Activated T-helper 17 cell treated with anti-CD3 and anti-CD28 coated beads, Interleukin-2, amount 50 U/mL, for 72 hours (primary cell): ENCODE data around the gene SPATA6L. TPM values are rescaled to one million over a fixed set of nuclear protein-coding genes. Genes with fewer than 3 reads are reported as not detected.

Experiments
- ATAC-seq: fragments of 150-1000 bp; cut with Tn5 transposase; replicated peaks from 2 replicates; pipeline ENCODE4 v1.10.0; 2021; ENCODE audit warnings: mild to moderate bottlenecking, moderate library complexity
- H3K27ac Mint-ChIP-seq: one replicate; pipeline ENCODE4 v1.8.0; 2022; ENCODE audit warnings: mixed read lengths
- H3K27me3 Mint-ChIP-seq: one replicate; pipeline ENCODE4 v1.8.0; 2022; ENCODE audit warnings: mixed read lengths
- H3K36me3 Mint-ChIP-seq: one replicate; pipeline ENCODE4 v1.8.0; 2022; ENCODE audit warnings: low read depth, mild to moderate bottlenecking, mixed read lengths
- H3K4me1 Mint-ChIP-seq: one replicate; pipeline ENCODE4 v1.8.0; 2022; ENCODE audit warnings: mixed read lengths
- H3K4me3 Mint-ChIP-seq: one replicate; pipeline ENCODE4 v1.8.0; 2022; ENCODE audit warnings: mild to moderate bottlenecking, mixed read lengths
- H3K9me3 Mint-ChIP-seq: one replicate; pipeline ENCODE4 v1.8.0; 2022; ENCODE audit warnings: mixed read lengths
- total RNA-seq, 2 donors: library from RNA; stranded (reverse); gene quantifications; one replicate each; pipeline ENCODE4 v1.2.3, GENCODE V29; 2022

SPATA6L gene
- total RNA-seq, 2 donors from 2014 or later: 0.84 to 1.6 TPM

DNA sequence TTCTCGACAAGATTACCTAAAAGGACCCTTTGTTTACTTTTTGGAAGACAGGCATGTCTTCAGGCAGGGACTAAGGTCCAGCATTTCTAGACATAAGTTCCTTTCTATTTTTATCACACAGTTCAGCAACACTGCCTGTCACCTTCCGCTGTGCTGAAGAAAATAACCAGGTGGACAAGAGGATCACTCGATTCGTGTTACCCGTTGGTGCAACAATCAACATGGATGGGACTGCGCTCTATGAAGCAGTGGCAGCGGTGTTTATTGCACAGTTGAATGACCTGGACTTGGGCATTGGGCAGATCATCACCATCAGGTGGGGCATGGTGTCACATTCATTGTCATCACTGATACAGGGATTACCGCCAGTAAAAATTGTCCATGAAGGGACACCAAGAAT is 89.8 kb downstream of the SPATA6L start:
- no peak overlapping the region for H3K27ac Mint-ChIP-seq
- no peaks in the 10 kb centered on the region for H3K4me1 Mint-ChIP-seq
- no peak for ATAC-seq
- no peaks in the 10 kb centered on the region for H3K27me3 Mint-ChIP-seq
- H3K9me3 Mint-ChIP-seq: no peaks in the 10 kb centered on the region
- H3K36me3 Mint-ChIP-seq: no peaks in the 10 kb centered on the region
- H3K4me3 Mint-ChIP-seq: no peak overlapping the region

DNA sequence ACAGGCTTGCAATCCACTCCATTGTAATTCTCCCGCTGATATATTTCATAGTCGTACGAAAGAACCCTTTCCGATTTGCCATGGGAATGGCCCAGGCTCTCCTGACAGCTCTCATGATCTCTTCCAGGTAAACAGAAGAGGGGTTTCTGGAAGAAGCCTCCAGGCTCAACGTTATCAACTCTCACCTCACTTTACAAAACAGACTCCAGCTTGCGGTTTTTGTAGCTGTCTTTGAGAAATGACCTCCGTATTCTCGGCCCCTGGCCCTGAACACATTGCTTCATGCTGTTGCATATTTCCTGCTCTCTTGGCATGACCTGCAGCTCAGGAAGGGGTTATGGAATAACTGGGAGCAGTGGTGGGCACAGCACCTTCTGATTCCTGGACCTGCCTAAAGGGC is 90.3 kb downstream of the SPATA6L start:
- Mint-ChIP-seq H3K9me3 (no peaks in the 10 kb centered on the region), H3K36me3 (no peaks in the 10 kb centered on the region), H3K27ac (no peak overlapping the region), H3K4me3 (no peak overlapping the region), H3K4me1 (no peaks in the 10 kb centered on the region), H3K27me3 (no peaks in the 10 kb centered on the region)
- ATAC-seq: no peak

DNA sequence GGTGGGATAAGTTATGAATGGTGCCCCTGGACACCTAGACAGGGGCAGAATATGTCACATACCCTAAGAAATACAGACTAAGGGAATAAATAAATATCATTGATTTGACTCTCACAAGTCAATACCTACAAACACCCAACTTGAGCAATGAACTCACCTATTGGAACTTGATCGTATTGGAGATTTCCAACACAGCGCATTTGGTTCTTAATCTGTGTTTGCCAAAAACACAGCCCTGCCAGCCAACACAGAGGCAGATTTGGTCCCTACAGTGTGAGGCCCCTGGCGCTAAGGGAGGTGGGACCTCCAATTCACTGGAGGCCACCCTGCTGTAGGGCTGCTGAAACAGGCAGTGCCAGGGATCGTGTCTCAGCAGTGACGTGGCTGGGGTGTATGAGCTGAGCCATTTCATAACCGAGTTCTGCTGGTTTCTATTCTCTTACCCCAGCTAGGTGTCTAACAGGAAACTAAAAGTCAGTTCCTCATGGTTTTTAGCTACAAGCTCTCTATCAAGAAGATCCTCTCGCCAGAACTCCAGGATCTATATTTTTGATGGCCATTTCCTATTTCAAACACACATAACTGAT is 91.5 kb downstream of the SPATA6L start:
- H3K9me3 Mint-ChIP-seq: no peaks in the 10 kb centered on the region
- no peak overlapping the region for H3K4me3 Mint-ChIP-seq
- ATAC-seq: peak; percentile 46
- H3K27ac Mint-ChIP-seq: no peak overlapping the region
- H3K27me3 Mint-ChIP-seq: no peaks in the 10 kb centered on the region
- no peaks in the 10 kb centered on the region for H3K4me1 Mint-ChIP-seq
- H3K36me3 Mint-ChIP-seq: no peaks in the 10 kb centered on the region

DNA sequence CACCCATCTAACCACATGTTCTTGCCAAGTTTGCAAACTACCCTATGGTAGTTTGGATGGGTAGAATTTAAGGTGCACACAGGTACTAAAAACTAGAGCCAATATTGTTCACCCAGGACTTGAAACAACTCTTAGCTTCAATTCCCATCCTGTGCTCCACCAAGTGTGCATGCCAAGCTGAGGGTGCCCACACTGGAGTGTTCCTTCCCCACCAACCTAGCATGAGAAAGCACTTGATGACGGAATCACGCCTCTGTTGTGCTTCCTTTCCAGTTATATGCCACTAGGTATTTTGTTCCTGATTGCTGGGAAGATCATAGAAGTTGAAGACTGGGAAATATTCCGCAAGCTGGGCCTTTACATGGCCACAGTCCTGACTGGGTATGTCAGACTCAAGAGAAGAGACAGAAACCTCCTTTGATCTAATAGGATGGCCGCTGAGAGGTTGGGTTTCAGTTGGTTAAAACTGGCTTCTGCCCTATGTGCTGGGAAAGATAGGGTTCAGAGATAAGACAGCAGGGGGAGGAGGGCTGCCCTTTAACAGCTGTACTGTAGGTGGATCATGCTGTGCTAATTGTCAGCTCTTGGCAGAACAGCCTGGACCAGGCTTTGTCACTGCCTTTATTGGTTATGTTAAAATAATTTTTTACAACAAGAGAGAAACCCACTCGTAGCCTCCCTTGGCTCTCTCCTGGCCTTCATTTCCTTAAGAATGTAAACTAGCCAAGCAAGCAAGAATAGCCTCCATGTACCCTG is 92.5 kb downstream of the SPATA6L start:
- Mint-ChIP-seq H3K4me3 (no peak overlapping the region), H3K36me3 (no peaks in the 10 kb centered on the region), H3K4me1 (no peaks in the 10 kb centered on the region), H3K27ac (no peak overlapping the region), H3K9me3 (no peaks in the 10 kb centered on the region), H3K27me3 (no peaks in the 10 kb centered on the region)
- ATAC-seq: no peak

DNA sequence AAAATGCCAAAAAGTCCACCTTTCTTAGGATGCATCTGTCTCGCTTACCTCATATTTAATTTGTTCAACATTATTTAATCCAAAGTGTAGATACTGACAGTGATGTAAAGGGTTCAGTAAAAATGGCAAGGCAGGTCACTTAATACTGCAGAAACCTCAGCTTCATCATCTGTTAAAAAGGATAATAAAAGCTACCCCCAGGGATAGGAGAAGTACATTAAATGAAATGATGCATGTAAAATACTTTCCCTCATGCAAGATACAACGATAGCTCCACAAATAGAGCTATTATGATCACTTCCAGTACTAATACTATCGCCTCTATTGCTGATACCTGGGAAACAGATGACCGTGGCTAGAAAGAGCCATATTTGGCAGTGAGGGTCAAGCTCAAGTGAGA is 93.1 kb downstream of the SPATA6L start:
- no peak overlapping the region for H3K4me3 Mint-ChIP-seq
- H3K9me3 Mint-ChIP-seq: no peaks in the 10 kb centered on the region
- H3K27me3 Mint-ChIP-seq: no peaks in the 10 kb centered on the region
- no peak for ATAC-seq
- H3K27ac Mint-ChIP-seq: no peak overlapping the region
- H3K4me1 Mint-ChIP-seq: no peaks in the 10 kb centered on the region
- H3K36me3 Mint-ChIP-seq: no peaks in the 10 kb centered on the region

DNA sequence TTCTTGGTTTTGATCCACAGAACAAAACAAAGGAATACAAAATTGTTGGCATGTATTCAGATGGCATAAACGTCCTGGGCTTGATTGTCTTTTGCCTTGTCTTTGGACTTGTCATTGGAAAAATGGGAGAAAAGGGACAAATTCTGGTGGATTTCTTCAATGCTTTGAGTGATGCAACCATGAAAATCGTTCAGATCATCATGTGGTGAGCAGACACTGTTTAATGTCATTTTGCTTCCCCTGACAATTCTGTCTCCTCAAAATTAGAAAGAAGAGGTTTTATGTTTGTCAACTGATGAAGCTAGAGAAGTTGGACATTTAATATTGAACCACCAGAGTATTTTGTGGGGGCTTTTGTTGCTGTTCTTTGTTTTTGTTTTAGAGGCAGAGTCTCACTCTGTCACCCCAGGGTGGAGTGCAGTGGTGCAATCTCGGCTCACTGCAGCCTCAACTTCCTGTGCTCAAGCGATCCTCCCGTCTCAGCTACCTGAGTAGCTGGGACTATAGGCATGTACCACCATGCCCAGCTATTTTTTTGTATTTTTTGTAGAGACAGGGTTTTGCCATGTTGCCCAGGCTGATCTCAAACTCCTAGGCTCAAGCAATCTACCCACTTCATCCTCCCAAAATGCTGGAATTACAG is 94.0 kb downstream of the SPATA6L start:
- Mint-ChIP-seq H3K27me3 (no peaks in the 10 kb centered on the region), H3K27ac (no peak overlapping the region), H3K9me3 (no peaks in the 10 kb centered on the region), H3K4me1 (no peaks in the 10 kb centered on the region), H3K36me3 (no peaks in the 10 kb centered on the region), H3K4me3 (no peak overlapping the region)
- ATAC-seq: no peak

DNA sequence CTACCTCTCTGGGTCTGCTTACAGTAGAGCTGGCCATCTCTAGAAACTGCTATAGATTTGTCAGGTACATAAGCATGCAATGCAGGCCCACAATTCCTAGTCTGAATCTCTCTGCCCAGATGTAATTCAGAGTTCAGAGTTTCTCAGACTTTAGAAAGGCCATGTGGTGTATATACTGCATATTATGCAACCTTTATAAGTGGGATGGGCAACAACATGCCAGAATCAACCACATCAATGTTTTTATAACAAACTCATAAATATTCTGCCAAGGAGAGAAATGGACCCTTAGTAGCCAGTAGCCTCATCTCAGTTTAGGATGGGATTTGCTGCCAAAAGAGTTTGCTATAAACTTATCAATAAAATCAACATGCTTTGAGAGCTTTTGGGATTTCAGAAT is 97.2 kb downstream of the SPATA6L start:
- Mint-ChIP-seq H3K4me1 (no peaks in the 10 kb centered on the region), H3K27me3 (no peaks in the 10 kb centered on the region), H3K9me3 (no peaks in the 10 kb centered on the region), H3K4me3 (no peak overlapping the region), H3K27ac (no peak overlapping the region), H3K36me3 (no peaks in the 10 kb centered on the region)
- no peak for ATAC-seq

DNA sequence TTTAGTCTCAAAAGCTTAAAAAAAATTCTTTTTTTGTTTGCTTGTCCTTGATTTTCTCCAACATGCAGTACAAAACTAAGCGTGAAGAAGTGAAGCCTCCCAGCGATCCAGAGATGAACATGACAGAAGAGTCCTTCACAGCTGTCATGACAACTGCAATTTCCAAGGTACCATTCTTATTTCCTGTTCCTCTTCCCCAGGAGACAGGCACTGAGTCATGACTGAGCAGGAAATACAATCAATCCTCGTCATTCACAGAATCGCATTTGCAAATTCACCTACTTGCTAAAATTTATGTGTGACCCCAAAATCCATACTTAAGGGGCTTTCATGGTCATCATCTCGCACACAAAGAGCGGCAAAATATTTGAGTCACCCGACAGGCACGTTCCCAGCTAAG is 98.7 kb downstream of the SPATA6L start:
- peaks cover 5% of the 10 kb centered on the region for H3K4me1 Mint-ChIP-seq
- no peaks in the 10 kb centered on the region for H3K36me3 Mint-ChIP-seq
- no peaks in the 10 kb centered on the region for H3K27me3 Mint-ChIP-seq
- ATAC-seq: no peak
- no peaks in the 10 kb centered on the region for H3K9me3 Mint-ChIP-seq
- no peak overlapping the region for H3K27ac Mint-ChIP-seq
- H3K4me3 Mint-ChIP-seq: no peak overlapping the region

DNA sequence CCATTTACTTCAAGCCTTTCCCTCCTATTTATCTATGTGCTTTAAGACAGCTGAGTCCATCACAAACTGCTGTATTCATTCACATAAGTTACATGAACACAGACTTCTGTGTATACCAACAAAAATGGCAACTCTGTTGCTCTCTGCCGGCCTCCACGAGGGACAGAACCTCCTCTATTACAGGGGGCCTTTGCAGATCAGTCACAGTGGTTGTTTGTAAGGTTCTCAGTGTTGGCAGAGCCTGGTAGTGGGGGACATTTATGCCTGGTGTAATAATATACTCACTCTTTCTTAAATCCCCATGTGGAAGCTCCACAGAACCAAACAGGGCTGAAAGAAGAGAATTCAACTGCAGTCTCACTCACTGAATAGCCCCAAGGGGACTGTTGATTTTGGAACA is 99.5 kb downstream of the SPATA6L start:
- Mint-ChIP-seq H3K36me3 (no peaks in the 10 kb centered on the region), H3K9me3 (no peaks in the 10 kb centered on the region)

DNA sequence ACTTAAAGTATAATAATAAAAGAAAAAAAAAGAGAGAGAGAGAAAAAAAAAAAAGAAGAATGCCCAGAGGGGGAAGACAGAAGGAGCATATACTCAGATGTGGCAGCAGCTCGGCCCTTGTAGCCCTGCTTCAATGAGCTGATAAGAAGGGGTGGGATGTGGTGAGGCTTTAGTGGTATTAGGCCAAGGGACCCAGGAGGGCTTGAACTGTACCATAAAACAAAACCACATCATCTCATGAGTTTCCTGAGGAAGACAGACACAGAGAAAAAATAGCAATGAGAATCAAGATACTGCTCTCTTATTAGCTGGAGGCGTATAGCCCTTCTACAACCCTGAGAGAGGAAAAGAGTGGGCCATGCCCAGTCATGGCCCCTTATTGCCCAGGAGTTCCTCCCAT is 103.2 kb downstream of the SPATA6L start:
- ATAC-seq: no peak
- H3K4me1 Mint-ChIP-seq: peaks cover 5% of the 10 kb centered on the region
- no peaks in the 10 kb centered on the region for H3K9me3 Mint-ChIP-seq
- H3K36me3 Mint-ChIP-seq: no peaks in the 10 kb centered on the region
- no peak overlapping the region for H3K27ac Mint-ChIP-seq
- H3K4me3 Mint-ChIP-seq: no peak overlapping the region
- H3K27me3 Mint-ChIP-seq: no peaks in the 10 kb centered on the region

More for the DNA sequence above, 99.5 kb downstream of the SPATA6L start:
- Mint-ChIP-seq H3K27ac (no peak overlapping the region), H3K27me3 (no peaks in the 10 kb centered on the region), H3K4me1 (peaks cover 5% of the 10 kb centered on the region), H3K4me3 (no peak overlapping the region)
- no peak for ATAC-seq

DNA sequence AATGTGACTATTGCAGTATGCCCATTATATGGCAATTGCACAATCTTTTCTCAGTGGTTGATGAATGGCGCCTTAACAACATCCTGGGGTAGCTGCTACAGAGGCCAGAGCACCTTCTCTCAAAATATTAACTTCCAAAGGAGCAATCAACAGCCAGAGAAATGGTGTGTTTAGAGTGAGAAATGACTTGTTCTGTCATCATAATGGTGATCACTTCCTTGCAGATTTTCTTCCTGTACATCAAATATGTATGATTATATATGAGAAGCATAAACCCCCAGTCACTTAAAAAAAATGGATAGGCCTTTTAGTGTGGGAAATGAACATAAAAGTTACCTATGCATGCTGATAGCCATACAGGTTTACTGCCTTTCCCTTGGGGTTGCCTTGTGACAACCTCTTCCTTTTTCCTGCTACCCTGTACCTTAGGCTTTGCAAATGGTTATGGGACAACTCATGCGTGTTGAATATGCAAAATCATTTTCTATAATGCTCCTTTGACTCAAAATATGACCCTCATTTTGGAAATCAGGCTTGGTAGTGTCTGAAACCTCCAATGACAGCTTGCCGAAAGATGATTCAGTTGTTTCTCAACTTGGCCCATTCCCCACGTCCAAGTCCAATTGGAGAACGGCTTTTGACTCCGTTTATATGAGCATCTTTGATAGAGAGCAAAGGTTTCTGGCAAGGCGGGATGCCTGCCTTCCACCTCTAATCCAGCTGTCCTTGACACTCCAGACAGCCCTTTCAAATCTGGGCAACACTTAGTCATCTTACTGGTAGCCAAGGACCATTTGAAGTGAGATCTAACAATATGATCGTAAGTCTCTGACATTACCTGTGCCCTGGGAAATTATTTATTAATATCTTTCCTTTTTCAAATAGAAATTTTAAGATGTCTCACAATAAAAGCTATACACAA is 106.8 kb downstream of the SPATA6L start:
- H3K4me1 Mint-ChIP-seq: peaks cover 5% of the 10 kb centered on the region
- no peak for ATAC-seq
- H3K36me3 Mint-ChIP-seq: no peaks in the 10 kb centered on the region
- no peaks in the 10 kb centered on the region for H3K27me3 Mint-ChIP-seq
- H3K4me3 Mint-ChIP-seq: no peak overlapping the region
- H3K9me3 Mint-ChIP-seq: no peaks in the 10 kb centered on the region
- no peak overlapping the region for H3K27ac Mint-ChIP-seq

DNA sequence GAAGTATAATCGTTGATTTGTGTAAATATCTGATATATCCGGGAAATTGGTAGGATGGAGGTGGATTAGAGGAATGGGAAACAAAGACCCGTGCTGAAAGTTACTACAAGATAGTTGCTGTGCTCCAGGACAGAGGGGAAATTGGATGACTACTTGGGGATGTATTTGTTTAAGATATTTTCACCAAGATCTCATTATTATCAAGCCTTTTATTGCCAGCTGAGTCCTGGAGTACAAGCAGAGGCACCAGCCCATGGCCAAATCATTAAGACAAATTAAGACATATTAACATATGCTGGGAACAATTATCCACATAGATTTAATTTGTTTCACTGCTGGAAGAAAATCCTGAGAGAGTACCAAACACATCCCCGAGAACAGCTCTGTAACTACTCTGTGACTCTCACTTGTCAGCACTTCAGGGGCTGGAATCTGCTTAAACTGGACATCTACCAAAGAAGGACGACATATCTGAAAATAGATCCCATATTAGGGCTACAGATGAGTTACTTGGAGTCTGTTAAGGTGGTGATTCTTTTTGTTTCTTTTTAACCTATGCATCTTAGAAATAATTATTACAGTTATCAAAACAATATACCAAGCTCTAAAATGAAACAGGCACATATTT is 107.8 kb downstream of the SPATA6L start:
- Mint-ChIP-seq H3K36me3 (no peaks in the 10 kb centered on the region), H3K27ac (no peak overlapping the region), H3K4me1 (peaks cover 5% of the 10 kb centered on the region), H3K27me3 (no peaks in the 10 kb centered on the region), H3K9me3 (no peaks in the 10 kb centered on the region), H3K4me3 (no peak overlapping the region)
- ATAC-seq: no peak

DNA sequence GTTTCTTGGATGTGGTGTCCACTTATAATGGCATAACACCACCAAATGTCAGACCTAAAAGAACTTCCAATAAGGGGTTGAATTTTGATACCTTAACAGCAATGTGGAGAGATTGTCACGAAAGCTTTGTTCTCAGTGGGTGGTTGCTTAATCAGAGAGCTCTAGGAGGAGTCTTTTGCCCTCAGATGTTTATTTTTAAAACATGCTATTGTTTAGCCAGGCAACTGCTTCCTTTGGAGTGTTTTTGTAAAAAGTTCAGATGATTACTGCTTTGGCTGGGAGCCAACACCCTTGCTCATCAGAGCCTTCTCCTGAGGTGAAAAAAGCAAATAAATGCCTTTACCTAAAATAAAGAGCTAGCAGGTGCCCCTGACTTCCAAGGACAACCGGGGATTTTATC is 111.0 kb downstream of the SPATA6L start:
- Mint-ChIP-seq H3K36me3 (no peaks in the 10 kb centered on the region), H3K27ac (no peak overlapping the region), H3K4me3 (no peak overlapping the region), H3K27me3 (no peaks in the 10 kb centered on the region), H3K4me1 (peaks cover 4% of the 10 kb centered on the region), H3K9me3 (no peaks in the 10 kb centered on the region)
- ATAC-seq: no peak

DNA sequence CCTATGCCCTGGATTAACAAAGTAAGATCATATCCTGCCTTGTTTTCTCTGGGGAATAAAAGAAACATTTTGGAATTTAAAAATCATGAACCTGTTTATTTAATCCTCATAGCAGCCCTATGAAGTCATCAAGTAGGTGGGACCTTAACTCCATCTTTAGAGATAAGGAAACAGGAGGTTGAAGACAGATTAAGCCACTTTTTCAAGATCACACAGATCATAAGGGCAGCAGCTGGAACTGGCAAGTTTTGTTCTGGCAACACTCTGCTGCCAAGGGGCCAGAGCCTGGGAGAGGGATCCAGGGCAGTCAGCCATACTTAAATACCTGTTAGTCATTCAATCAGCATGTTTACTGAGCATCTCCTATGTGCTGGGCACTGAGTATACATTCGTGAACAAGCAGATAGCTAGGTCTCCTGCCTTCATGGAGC is 112.3 kb downstream of the SPATA6L start:
- Mint-ChIP-seq H3K4me3 (no peak overlapping the region), H3K27ac (peak overlapping the region; percentile 58), H3K9me3 (no peaks in the 10 kb centered on the region), H3K27me3 (no peaks in the 10 kb centered on the region), H3K4me1 (peaks cover 4% of the 10 kb centered on the region), H3K36me3 (no peaks in the 10 kb centered on the region)
- no peak for ATAC-seq
